GM12864 (cell line): Measurements from ENCODE around the gene PRPF19.

ENCODE experiments used
- DNase-seq: peaks from one replicate; pipeline ENCODE4 v3.0.0-alpha.2; 2011; ENCODE audit warnings: low read depth
- H3K4me3 ChIP-seq: 2 replicates; pipeline ENCODE4 v1.5.1; 2011; ENCODE audit warnings: mild to moderate bottlenecking, low read depth, low read length, control low read depth
- TF ChIP-seq, protein P1 (sequence below): IDR thresholded peaks from 2 replicates; pipeline ENCODE4 v1.5.1; 2011; ENCODE audit warnings: low read depth, mild to moderate bottlenecking, moderate library complexity, low read length, control low read depth, inconsistent platforms; ENCODE audit errors: missing control alignments

PRPF19 gene

DNA sequence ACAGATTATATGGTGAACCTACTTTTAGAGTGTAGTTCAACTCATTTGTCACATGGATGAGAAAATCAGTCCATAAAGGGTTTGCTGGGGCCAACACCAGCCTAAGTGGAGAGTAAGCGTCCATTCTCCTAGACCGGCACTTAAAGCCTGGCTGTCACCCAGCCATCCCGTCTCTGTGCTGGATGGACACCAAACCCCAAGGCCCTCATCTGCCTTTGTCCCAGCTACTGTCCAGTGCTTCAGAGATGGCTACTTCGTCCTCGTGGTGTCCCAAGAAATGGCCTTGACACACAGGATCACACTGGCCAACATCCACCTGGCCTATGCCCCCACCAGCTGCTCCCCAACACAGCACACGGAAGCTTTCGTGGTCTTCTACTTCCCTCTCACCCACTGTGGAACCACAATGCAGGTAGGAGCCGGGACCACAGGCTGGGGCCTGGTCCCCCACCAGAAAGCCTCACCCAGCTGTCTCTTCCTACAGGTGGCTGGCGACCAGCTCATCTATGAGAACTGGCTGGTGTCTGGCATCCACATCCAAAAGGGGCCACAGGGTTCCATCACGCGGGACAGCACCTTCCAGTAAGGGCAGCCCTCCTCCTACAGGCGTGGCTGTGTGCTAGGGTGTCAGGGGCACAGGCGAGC is 35.5 kb downstream of the PRPF19 start:
- DNase-seq: no peak
- TF ChIP-seq, protein P1, sequence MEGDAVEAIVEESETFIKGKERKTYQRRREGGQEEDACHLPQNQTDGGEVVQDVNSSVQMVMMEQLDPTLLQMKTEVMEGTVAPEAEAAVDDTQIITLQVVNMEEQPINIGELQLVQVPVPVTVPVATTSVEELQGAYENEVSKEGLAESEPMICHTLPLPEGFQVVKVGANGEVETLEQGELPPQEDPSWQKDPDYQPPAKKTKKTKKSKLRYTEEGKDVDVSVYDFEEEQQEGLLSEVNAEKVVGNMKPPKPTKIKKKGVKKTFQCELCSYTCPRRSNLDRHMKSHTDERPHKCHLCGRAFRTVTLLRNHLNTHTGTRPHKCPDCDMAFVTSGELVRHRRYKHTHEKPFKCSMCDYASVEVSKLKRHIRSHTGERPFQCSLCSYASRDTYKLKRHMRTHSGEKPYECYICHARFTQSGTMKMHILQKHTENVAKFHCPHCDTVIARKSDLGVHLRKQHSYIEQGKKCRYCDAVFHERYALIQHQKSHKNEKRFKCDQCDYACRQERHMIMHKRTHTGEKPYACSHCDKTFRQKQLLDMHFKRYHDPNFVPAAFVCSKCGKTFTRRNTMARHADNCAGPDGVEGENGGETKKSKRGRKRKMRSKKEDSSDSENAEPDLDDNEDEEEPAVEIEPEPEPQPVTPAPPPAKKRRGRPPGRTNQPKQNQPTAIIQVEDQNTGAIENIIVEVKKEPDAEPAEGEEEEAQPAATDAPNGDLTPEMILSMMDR: no peak
- no peak overlapping the region for H3K4me3 ChIP-seq

DNA sequence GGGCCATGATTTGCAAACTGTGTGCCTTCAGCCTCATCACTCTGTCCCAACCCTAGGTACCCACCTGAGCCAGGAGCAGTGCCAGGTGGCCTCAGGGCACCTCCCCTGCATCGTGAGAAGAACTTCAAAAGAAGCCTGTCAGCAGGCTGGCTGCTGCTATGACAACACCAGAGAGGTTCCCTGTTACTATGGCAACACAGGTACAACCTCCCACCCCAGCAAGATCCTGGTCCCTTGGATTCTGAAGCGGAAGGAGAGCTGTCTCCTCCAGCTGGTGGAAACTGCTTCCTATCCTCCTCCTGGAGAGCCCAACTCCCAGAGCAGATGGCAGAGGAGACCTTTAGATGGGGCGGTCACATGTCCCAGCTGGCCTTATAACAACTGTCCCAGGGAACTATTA is 36.1 kb downstream of the PRPF19 start:
- TF ChIP-seq, protein P1: no peak
- no peak for DNase-seq
- H3K4me3 ChIP-seq: no peak overlapping the region

DNA sequence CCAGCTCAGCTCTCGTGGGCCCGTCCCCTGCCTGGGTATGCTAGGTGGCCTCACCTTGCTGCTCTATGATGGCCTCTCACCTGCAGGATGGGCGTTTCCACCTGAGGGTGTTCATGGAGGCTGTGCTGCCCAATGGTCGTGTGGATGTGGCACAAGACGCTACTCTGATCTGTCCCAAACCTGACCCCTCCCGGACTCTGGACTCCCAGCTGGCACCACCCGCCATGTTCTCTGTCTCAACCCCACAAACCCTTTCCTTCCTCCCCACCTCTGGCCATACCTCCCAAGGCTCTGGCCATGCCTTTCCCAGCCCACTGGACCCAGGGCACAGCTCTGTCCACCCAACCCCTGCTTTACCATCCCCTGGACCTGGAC is 36.9 kb downstream of the PRPF19 start:
- no peak overlapping the region for H3K4me3 ChIP-seq
- TF ChIP-seq, protein P1: no peak
- no peak for DNase-seq

DNA sequence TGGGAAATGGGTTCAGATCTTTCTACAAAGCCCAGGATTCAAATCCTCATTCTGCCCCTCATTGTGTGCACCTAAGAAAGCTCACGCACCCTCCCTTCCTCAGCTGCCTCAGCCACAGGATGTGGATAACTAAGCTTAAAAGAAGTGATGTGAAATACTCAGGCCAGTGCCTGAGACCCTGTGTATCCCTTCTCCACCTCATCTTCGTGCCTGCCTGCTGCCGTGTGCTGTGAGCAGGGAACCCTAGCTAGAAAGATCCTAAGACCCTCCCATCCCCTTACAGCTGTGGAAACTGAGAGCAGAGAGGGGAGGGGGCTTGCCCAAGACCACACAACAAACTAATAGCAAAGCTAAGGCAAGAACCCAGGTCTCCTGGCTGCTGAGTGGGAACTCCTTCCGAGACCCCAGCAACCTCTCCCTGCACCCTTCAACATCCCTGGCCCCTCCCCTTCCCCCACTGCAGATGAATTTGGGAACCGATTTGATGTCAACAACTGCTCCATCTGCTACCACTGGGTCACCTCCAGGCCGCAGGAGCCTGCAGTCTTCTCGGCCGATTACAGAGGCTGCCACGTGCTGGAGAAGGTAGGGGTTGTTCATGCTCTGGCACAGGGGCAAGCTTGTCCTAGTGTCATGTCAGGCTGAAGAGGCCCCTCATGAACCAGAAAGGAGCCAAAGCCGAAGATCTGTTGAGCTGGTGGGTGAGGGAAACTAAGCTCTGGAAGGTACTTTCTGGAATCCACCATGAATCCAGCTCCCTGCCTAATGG is 37.5 kb downstream of the PRPF19 start:
- TF ChIP-seq, protein P1: no peak
- H3K4me3 ChIP-seq: no peak overlapping the region
- DNase-seq: no peak

DNA sequence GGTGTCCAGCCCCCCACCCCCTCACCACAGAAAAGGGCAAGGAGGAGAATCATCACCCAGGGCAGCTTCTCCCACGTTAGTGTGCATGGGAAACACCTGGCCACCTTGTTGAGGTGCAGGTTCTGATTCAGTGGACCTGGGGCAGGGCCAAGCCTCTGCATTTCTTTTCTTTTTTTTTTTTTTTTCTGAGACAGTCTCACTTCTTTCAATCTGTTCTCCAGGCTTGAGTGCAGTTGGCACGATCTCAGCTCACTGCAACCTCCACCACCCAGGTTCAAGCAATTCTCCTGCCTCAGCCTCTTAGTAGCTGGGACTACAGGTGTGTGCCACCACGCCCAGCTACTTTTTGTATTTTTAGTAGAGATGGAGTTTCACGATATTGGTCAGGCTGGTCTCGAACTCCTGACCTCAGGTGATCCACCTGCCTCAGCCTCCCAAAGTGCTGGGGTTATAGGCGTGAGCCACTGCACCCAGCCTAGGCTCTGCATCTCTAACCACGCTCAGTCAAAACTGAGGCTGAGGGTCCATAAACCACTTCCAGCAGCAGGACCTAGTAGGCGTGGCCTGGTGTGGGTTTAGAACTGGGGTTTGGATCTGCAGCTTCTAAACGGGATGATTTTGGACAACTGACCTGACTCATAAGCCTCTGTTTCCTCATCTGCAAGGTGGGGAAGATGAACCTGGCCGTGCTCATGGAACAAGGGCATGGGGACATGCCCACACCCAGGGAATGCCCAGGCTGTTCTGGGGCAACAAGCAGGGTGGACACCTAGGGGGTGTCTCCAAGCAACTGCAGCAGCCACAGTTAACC is 38.3 kb downstream of the PRPF19 start:
- H3K4me3 ChIP-seq: no peak overlapping the region
- TF ChIP-seq, protein P1: no peak
- DNase-seq: no peak

DNA sequence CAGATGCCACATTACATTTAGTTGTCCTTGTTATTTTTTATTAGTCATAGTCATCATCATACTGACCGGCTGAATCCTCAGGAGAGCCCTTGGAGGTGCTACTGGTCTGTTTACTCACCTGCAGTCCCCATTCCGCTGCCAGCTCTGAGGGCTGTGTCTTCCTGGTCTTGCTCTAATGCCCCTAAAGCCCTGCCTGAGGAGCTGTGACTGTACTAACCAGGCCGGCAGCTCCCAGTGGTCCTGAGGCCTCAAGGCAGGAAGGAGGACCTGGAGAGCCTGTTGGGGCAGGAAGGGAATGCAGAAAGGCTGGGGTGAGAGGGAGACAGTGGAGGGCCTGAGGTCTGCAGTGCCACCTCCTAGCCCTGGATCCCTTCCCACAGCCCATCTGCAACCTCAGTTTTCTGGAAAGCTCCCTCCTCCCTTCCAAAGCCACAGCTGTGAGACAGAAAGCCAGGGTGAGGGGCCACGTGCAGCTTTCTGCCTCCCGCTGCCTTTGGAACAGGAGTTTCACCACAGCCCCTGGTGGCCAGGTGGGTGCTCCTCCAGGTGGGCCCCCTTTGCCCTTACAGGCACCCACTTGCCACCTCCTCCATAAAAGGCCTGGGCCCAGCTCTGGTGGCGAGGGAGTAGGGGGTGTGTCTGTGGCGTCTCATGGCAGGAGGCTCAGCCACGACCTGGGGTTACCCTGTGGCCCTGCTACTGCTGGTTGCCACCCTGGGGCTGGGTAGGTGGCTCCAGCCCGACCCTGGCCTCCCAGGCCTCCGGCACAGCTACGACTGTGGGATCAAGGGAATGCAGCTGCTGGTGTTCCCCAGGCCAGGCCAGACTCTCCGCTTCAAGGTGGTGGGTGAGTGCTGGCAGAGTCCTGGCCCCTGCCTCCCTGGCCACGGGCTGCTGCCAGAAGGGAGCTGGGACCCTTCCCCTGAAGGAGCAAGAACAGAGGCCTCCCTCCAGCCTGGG is 39.2 kb downstream of the PRPF19 start, which contains the start of gene ZP1:
Gene ZP1 (plus strand): TSS at position 632 of the 960 bp plus-strand sequence. CDS start 20 bp downstream, at position 652.
- no peak for DNase-seq
- TF ChIP-seq, protein P1: no peak
- H3K4me3 ChIP-seq: no peak within 1 kb of the TSS
